Measurements from ENCODE around the gene IGSF21. TPM values are rescaled to one million over a fixed set of nuclear protein-coding genes. Genes with fewer than 3 reads are reported as not detected.

The IGSF21 gene
- total and polyA plus RNA-seq, 12 donors, result 0.18 to 16.4 (median 7.0) TPM

GRCh38 chr1:18253093-18253492 lies 145.5 kb downstream of the IGSF21 start:
- intact Hi-C loops (cut with DNase I), result no loop called here
- Histone ChIP-seq H3K36me3 (replicated peaks in 1 of 2) (no peaks in the 10 kb centered on the region), H3K4me1 (replicated peaks in 1 of 2) (no peaks in the 10 kb centered on the region), H3K9me3 (replicated peaks in 1 of 3) (no peaks in the 10 kb centered on the region), H3K4me3 (no peak overlapping the region), H3K27me3 (peaks cover 2% of the 10 kb centered on the region), H3K27ac (no peak overlapping the region)
- TF ChIP-seq CTCF (IDR thresholded peaks at IDR 0.05) (no peak), POLR2A (IDR thresholded peaks at IDR 0.05) (no peak)
- no peak for DNase-seq
- 53 to 61% (median 57%) methylated on average over 4 of the region's 4 CpGs for WGBS, 4 donors

- intact Hi-C loops (cut with DNase I), result no loop called here
- Histone ChIP-seq H3K27ac (no peak overlapping the region), H3K27me3 (peaks cover 4% of the 10 kb centered on the region), H3K9me3 (replicated peaks in 1 of 3) (no peaks in the 10 kb centered on the region), H3K36me3 (replicated peaks in 1 of 2) (no peaks in the 10 kb centered on the region), H3K4me3 (no peak overlapping the region), H3K4me1 (replicated peaks in 1 of 2) (no peaks in the 10 kb centered on the region)
- peak; percentile 49 to 74 (median 64) for DNase-seq
- TF ChIP-seq POLR2A (IDR thresholded peaks at IDR 0.05) (no peak), CTCF (IDR thresholded peaks at IDR 0.05) (no peak)
- WGBS, 4 donors, result 33 to 53% (median 35%) methylated on average over 12 to 18 of the region's 18 CpGs
Measured at GRCh38 chr1:18256282-18257235, 149.0 kb downstream of the IGSF21 start.

- no peak overlapping the region for H3K27ac ChIP-seq
- TF ChIP-seq CTCF (IDR thresholded peaks at IDR 0.05), result no peak
- TF ChIP-seq POLR2A (IDR thresholded peaks at IDR 0.05), result no peak
- no peaks in the 10 kb centered on the region for H3K36me3 ChIP-seq (replicated peaks in 1 of 2)
- H3K4me3 ChIP-seq, result no peak overlapping the region
- no peak for DNase-seq
- intact Hi-C loops (cut with DNase I), result no loop called here
- no peaks in the 10 kb centered on the region for H3K9me3 ChIP-seq (replicated peaks in 1 of 3)
- H3K4me1 ChIP-seq (replicated peaks in 1 of 2), result no peaks in the 10 kb centered on the region
- H3K27me3 ChIP-seq, result peaks cover 4% of the 10 kb centered on the region
- WGBS, 4 donors, result 30 to 72% (median 47%) methylated on average over 1 to 3 of the region's 3 CpGs
Measured at GRCh38 chr1:18257778-18258177, 150.2 kb downstream of the IGSF21 start.

- H3K27ac ChIP-seq, result no peak overlapping the region
- no peaks in the 10 kb centered on the region for H3K4me1 ChIP-seq (replicated peaks in 1 of 2)
- 45 to 83% (median 49%) methylated on average over 1 to 4 of the region's 4 CpGs for WGBS, 4 donors
- DNase-seq, result no peak
- no peak overlapping the region for H3K4me3 ChIP-seq
- peaks cover 4% of the 10 kb centered on the region for H3K27me3 ChIP-seq
- H3K9me3 ChIP-seq (replicated peaks in 1 of 3), result no peaks in the 10 kb centered on the region
- no peak for TF ChIP-seq CTCF (IDR thresholded peaks at IDR 0.05)
- TF ChIP-seq POLR2A (IDR thresholded peaks at IDR 0.05), result no peak
- H3K36me3 ChIP-seq (replicated peaks in 1 of 2), result no peaks in the 10 kb centered on the region
- intact Hi-C loops (cut with DNase I), result no loop called here
Measured at GRCh38 chr1:18261891-18262290, 154.3 kb downstream of the IGSF21 start.
